ENCODE data around the gene PRKN.
"Not testable (repeated sequence)": the region's sequence is repeated elsewhere in the genome, so short reads cannot be mapped to it uniquely, and the experiment has no call there.

The PRKN gene

GRCh38 chr6:161542346-161542980, 1185.1 kb downstream of the PRKN start:
- DNase-seq (ENCODE audit: low spot score): no peak

DNA sequence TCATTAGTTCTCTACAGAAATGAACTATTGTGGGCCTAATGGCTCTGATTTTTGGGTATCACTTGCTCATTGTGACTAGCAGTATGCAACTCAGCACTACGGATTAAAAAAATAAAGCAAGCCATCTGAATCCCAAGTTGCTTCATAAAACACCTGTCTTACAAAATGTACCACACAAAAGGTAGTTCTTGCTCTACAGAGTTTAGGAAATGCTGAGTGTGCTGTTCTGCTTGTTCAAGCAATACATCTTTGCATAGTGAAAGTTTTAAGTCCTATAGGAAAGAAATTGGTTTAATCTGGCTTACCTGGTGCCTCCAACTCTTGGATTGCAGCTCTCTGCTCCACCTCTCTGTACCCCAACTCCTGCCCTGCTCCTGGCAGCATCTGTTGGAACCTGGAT, 1187.0 kb downstream of the PRKN start:
- no peak for DNase-seq (ENCODE audit: low spot score)

- DNase-seq (ENCODE audit: low spot score): no peak
Measured at GRCh38 chr6:161536224-161536630, 1191.3 kb downstream of the PRKN start.

GRCh38 chr6:161534264-161534873, 1193.2 kb downstream of the PRKN start:
- no peak for DNase-seq (ENCODE audit: low spot score)

- no peak for DNase-seq (ENCODE audit: low spot score)
Measured at GRCh38 chr6:161533266-161533665, 1194.3 kb downstream of the PRKN start.

- no peak for DNase-seq (ENCODE audit: low spot score)
Measured at GRCh38 chr6:161532536-161532935, 1195.0 kb downstream of the PRKN start.

GRCh38 chr6:161526794-161527193, 1200.8 kb downstream of the PRKN start:
- DNase-seq (ENCODE audit: low spot score): no peak

DNA sequence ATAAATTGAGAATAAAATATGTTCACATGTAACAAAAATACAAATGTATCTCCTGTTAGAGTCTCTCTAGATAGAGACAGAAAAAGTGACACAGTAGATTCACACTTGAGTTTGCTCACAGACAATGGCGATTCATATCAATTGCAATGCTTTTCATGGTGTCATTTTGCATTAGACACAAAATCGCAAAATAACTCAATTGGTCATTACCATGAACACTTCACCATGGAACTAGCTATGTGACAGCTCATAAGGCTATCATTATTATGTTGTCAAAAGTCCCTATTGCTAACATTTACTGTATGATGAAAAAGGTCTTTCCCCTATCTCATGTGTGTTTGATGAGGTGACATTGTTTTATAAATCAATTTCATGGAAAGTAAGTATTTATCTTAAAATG, 1204.2 kb downstream of the PRKN start:
- no peak for DNase-seq (ENCODE audit: low spot score)

- peak; percentile 72 for DNase-seq (ENCODE audit: low spot score)
Measured at GRCh38 chr6:161522276-161522675, 1205.3 kb downstream of the PRKN start.

GRCh38 chr6:161511447-161512095, 1216.0 kb downstream of the PRKN start:
- peak; percentile 51 for DNase-seq (ENCODE audit: low spot score)

GRCh38 chr6:161508341-161508740, 1219.2 kb downstream of the PRKN start:
- DNase-seq (ENCODE audit: low spot score): no peak

DNA sequence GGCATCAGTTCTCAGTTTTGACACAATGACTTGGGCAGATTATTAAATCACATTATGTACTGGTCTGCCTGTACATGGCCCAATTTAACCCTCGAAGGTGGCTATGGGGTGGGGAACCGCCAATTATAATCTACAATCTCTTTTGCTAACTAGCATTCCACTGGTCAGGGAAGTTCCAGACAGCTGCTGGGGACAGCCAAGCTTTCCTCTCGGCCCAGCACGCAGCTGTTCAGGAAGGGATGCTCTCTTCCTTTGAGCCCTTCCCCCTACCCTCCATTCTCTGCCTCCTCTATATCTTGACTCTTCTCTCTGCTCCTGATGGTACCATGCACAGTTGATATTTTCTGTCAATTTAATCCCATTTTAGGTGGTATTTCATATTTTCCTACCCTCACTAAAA, 1220.2 kb downstream of the PRKN start:
- DNase-seq (ENCODE audit: low spot score): no peak

DNA sequence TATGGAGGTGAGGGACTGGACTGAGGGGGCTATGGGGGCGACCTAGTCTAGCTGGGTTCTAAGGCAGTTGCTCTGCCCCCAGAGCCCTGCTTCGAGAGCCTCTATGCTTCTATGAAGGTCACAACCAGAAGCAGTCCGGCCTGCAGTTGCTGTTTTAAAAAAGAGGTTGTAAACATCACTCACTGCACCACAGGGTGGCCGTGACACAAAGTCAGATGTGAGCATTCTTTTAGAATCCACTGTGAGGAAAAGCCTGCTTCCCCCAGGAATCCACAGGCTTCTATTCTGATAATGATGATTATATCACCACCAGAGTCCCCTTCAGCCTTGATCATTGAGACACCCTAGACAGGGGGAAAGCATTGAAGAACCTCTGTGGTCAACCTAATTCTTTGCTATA, 1224.0 kb downstream of the PRKN start:
- no peak for DNase-seq (ENCODE audit: low spot score)

GRCh38 chr6:161498881-161499280, 1228.7 kb downstream of the PRKN start:
- DNase-seq (ENCODE audit: low spot score): no peak

- no peak for DNase-seq (ENCODE audit: low spot score)
Measured at GRCh38 chr6:161498359-161498758, 1229.2 kb downstream of the PRKN start.

DNA sequence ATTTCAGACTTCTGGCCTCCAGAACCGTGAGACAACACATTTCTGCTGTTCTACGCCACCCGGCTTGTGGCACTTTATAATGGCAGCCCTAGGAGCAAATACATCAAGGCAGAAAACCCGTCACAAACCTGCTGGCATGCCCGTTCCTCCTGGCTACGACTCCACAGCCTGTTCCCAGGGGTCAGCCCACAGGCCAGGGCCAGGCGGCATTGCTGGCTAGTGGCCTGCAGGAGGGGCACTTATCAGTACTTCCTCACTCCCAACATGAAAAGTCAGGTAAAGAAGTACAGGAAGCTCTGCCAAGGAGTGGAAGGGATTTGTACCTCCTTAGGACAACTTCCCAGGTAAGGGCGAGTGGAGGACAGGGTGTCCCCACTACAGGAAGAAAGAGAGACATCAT, 1230.6 kb downstream of the PRKN start:
- DNase-seq (ENCODE audit: low spot score): no peak

- DNase-seq (ENCODE audit: low spot score): not testable (repeated sequence)
Measured at GRCh38 chr6:161496271-161496670, 1231.3 kb downstream of the PRKN start.

GRCh38 chr6:161494566-161494965, 1233.0 kb downstream of the PRKN start:
- no peak for DNase-seq (ENCODE audit: low spot score)

- no peak for DNase-seq (ENCODE audit: low spot score)
Measured at GRCh38 chr6:161493576-161494118, 1233.9 kb downstream of the PRKN start.

DNA sequence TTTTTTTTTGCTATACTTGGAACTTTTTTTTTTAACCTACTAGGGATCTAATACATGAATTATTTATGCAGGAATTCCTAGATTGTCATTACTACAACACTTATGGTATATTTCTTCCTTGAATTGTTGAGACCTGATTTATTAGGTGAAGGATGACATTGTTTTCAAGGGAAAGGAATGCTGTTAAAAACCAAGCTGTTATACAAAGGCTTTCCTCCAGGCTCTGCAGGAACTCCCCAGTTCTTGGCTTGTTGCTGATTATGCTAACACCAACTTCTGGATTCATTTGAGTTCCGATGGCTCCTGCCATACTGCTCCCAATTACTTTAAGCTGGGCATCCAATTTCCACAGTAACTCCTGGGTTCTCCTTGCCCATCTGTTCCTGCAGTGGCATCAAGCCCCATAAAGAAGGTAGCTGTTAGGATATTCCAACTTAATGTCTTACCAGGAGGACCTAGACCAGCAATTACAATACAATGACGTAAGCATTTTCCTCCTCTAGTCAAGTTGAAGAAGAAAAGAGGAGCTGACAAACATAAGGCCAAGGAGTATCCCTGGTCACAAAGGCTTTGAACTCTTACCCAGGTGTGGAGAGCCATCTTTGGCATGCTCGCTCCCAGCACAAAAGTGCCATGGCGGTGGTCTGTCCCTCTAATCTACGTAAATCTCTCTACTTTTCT, 1237.8 kb downstream of the PRKN start:
- DNase-seq (ENCODE audit: low spot score): peak; percentile 19

DNA sequence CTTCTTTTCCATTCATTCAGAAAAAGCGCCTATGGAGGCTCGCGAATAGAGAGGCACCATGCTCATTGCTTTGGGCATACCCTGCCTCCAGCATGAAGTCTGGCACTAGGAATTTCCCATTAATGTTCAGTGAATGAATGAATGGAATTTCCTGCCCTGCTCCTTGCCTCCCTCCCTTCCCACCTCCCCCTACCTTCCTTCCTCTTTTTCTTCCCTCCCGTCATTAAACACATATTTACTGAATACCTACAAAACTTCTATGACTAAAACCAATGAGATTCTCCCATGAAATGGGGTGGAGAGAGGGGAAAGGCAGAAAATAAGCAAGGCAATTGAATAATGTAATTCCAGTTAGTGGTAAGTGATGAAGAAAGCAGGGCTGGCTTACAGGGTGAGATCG, 1239.9 kb downstream of the PRKN start:
- DNase-seq (ENCODE audit: low spot score): no peak

DNA sequence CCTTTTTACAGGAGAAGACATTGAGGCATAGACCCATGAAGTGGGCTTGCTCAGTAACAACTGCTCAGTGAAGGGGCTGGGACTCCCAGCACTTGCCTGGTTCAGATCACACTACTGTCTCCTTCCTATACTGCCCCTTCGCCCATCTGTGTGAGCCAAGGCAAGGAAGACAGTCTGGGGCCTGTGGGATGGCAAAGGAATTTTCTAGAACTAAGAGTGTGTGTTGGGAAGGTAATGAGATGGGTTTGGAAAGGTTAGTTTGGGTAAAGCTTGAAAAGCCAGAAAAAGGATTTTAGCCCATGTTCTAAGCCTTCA, 1240.4 kb downstream of the PRKN start:
- DNase-seq (ENCODE audit: low spot score): no peak

All from cerebellar cortex (tissue), 1 donor.